SJSA1 (cell line): ENCODE measurements around the gene HDC. TPM values are rescaled to one million over a fixed set of nuclear protein-coding genes. Genes with fewer than 3 reads are reported as not detected.

ENCODE experiments used
- DNase-seq, 2 experiments: peaks; one replicate each; pipeline ENCODE4 v3.0.0-alpha.2; 2015 to 2020; ENCODE audit warnings: low spot score in 2 of 2, low read depth in 1 of 2
- H3K27ac ChIP-seq: fragments of 250-450 bp; sonication (Bioruptor Pico); 2 replicates; pipeline ENCODE4 v1.5.1; 2020; ENCODE audit warnings: mild to moderate bottlenecking, moderate library complexity
- H3K27me3 ChIP-seq: fragments of 250-450 bp; sonication (Bioruptor Pico); replicated peaks from 2 replicates; pipeline ENCODE4 v1.5.1; 2020; ENCODE audit warnings: mild to moderate bottlenecking, moderate library complexity
- H3K36me3 ChIP-seq: fragments of 250-450 bp; sonication (Bioruptor Pico); 2 replicates; pipeline ENCODE4 v1.5.1; 2020; ENCODE audit warnings: mild to moderate bottlenecking
- H3K4me1 ChIP-seq: fragments of 250-450 bp; sonication (Bioruptor Pico); replicated peaks from 2 replicates; pipeline ENCODE4 v1.6.1; 2021; ENCODE audit warnings: mild to moderate bottlenecking
- H3K4me3 ChIP-seq: fragments of 250-450 bp; sonication (Bioruptor Pico); 2 replicates; pipeline ENCODE4 v1.5.1; 2020; ENCODE audit warnings: mild to moderate bottlenecking
- H3K9me3 ChIP-seq: fragments of 250-450 bp; sonication (Bioruptor Pico); replicated peaks from 2 replicates; pipeline ENCODE4 v1.5.1; 2020; ENCODE audit warnings: mild to moderate bottlenecking
- total RNA-seq: library from RNA; depleted of rRNA; stranded (reverse); fragments of >200 nt; shearing (Covaris generic); gene quantifications from 2 replicates; pipeline ENCODE4 v1.2.3, GENCODE V29; 2014; rRNA removed

The HDC gene
- not detected in 2 replicates for total RNA-seq

DNA sequence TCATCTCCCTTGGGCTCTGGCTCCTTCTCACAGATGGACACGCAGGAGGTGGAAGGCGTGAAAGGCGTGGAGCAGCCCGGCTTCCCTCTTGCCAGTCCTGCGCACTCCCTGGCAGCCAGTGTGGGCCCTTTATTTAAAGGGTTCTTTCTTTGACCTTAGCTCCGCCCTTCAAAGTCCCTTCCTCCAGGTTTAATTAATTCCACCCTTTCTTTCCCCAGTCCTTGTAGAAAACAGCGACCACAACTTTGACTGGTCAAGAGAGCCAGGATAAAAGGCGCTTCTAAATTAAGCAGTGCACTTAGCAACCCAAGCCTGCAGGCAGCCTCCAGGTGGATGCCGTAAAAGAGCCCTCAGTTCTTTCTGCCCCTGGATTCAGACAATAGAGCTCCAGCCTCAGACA is at the start of gene HDC:
TSS of gene HDC (minus strand) at position 107 of the 400 bp plus-strand sequence. CDS start at position 4, 103 bp downstream.
- H3K9me3 ChIP-seq: no peaks in the 10 kb centered on the region
- peaks cover 6% of the 10 kb centered on the region; the same call in 1 of the 2 replicates for H3K27me3 ChIP-seq
- no peak for DNase-seq
- no peak within 1 kb of the TSS for H3K4me3 ChIP-seq
- H3K36me3 ChIP-seq: no peaks in the 10 kb centered on the region
- no peak within 1 kb of the TSS for H3K27ac ChIP-seq
- no peaks in the 10 kb centered on the region for H3K4me1 ChIP-seq

- H3K27ac ChIP-seq: no peak overlapping the region
- no peak overlapping the region for H3K4me3 ChIP-seq
- no peaks in the 10 kb centered on the region for H3K4me1 ChIP-seq
- peaks cover 8% of the 10 kb centered on the region; the same call in 1 of the 2 replicates for H3K36me3 ChIP-seq
- H3K27me3 ChIP-seq: no peaks in the 10 kb centered on the region
- H3K9me3 ChIP-seq: no peaks in the 10 kb centered on the region; the same call in 1 of the 2 replicates
- no peak for DNase-seq
Measured at GRCh38 chr15:50312636-50313035, 47.1 kb upstream of the HDC start.

DNA sequence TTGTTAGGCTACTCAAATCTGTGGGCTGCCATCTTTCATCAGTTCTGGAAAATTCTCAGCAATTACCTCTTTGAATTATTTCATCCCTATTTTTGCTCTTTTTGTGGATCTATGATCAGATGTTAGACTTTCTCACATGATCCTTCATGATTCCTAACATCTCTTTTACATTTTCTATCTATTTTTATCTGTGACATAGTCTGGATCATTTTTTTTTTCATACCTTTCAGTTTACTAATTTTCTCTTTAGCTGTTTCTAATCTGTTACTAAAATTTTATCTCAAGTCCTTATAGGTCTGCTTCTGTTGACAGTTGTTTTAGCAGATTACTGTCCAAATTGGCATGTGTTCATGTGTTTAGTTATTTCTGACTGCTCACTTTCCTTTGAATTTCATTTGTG is 42.3 kb upstream of the HDC start:
- H3K36me3 ChIP-seq: peaks cover 16% of the 10 kb centered on the region; the same call in 1 of the 2 replicates
- no peak for DNase-seq
- H3K27me3 ChIP-seq: no peaks in the 10 kb centered on the region
- no peak overlapping the region for H3K4me3 ChIP-seq
- no peaks in the 10 kb centered on the region for H3K4me1 ChIP-seq
- no peaks in the 10 kb centered on the region; the same call in 1 of the 2 replicates for H3K9me3 ChIP-seq
- H3K27ac ChIP-seq: no peak overlapping the region

DNA sequence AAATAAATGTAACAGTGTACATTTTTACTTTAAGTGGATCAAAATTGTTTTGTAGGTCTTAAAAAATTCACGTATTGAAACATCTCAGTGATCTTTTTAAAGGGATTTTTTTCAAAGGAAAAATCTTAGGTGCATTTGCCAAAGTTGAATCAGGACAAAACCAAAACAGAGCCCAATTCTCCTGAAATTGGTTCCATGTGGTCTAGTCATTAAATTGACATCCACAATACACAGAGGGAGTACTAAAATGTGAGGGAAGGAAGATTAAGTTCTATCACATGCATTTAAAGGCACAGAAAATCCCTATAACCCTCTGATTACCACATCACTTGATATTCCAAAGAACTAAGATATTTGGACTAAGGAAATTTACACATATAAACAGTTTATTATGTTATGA is 39.3 kb upstream of the HDC start:
- DNase-seq: no peak
- Histone ChIP-seq H3K9me3 (no peaks in the 10 kb centered on the region; the same call in 1 of the 2 replicates), H3K27me3 (no peaks in the 10 kb centered on the region), H3K36me3 (peaks cover 35% of the 10 kb centered on the region), H3K4me3 (no peak overlapping the region), H3K4me1 (no peaks in the 10 kb centered on the region), H3K27ac (no peak overlapping the region)

DNA sequence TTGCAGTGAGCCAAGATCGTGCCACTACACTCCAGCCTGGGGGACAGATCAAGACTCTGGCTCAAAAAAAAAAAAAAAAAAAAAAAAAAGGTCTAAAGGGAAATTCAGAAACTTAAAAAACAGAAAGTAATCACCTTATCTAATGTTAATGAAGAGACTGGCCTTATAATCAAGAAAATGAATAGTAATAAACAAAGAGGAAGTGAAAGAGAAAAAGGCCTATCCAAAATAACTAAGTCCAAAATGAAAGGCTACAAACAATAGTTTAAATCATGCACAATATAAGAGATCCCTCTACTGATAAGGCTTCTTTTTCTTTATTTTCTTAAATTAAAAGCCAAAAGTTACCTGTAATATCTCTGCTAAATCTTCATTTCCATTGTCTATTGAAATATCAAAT is 37.1 kb upstream of the HDC start:
- H3K4me1 ChIP-seq: no peaks in the 10 kb centered on the region
- H3K27ac ChIP-seq: no peak overlapping the region
- H3K9me3 ChIP-seq: no peaks in the 10 kb centered on the region
- no peak overlapping the region for H3K4me3 ChIP-seq
- no peaks in the 10 kb centered on the region for H3K27me3 ChIP-seq
- peaks cover 40% of the 10 kb centered on the region for H3K36me3 ChIP-seq
- DNase-seq: no peak

- Histone ChIP-seq H3K9me3 (no peaks in the 10 kb centered on the region), H3K27ac (no peak overlapping the region), H3K36me3 (peaks cover 52% of the 10 kb centered on the region), H3K4me1 (no peaks in the 10 kb centered on the region), H3K27me3 (no peaks in the 10 kb centered on the region), H3K4me3 (no peak overlapping the region)
- DNase-seq: no peak
Measured at GRCh38 chr15:50298340-50298739, 32.8 kb upstream of the HDC start.

DNA sequence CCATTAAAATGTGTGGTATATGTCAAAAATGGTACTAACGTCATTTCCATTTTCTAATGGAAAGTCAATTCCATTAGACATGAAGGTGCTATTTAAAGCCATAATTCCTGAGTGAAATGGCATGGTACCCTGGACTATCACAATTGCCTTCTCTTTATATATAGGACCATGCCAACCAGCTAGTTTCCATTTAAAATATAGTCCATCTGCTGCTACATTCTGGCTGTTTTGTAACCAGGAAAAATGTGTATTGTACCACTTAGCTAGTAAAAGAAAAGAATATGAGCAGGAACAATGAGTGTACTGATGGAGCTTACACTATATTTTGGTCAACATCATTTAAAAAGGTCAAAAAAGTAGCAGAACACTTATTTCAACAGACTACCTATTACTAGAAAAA is 30.4 kb upstream of the HDC start:
- peaks cover 44% of the 10 kb centered on the region for H3K36me3 ChIP-seq
- no peak for DNase-seq
- no peak overlapping the region for H3K4me3 ChIP-seq
- no peak overlapping the region for H3K27ac ChIP-seq
- H3K4me1 ChIP-seq: no peaks in the 10 kb centered on the region
- no peaks in the 10 kb centered on the region for H3K9me3 ChIP-seq
- no peaks in the 10 kb centered on the region for H3K27me3 ChIP-seq

DNA sequence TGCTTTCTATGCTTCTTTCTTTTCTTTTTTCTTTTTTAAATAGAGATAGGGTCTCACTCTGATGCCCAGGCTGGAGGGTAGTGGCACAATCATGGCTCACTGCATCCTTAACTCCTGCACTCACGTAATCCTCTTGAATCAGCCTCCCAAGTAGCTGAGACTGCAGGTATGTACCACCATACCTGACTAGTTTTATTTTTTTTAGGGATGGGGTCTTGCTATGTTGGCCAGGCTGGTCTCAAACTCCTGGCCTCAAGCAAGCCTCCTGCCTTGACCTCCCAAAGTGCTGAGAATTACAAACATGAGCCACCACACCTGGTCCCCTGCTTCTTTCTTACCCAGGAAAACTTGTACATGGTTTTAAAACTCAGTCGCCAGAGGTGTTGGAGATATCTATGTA is 24.2 kb upstream of the HDC start:
- Histone ChIP-seq H3K9me3 (no peaks in the 10 kb centered on the region), H3K4me3 (no peak overlapping the region), H3K4me1 (no peaks in the 10 kb centered on the region), H3K36me3 (peaks cover 39% of the 10 kb centered on the region), H3K27me3 (no peaks in the 10 kb centered on the region), H3K27ac (no peak overlapping the region)
- no peak for DNase-seq

DNA sequence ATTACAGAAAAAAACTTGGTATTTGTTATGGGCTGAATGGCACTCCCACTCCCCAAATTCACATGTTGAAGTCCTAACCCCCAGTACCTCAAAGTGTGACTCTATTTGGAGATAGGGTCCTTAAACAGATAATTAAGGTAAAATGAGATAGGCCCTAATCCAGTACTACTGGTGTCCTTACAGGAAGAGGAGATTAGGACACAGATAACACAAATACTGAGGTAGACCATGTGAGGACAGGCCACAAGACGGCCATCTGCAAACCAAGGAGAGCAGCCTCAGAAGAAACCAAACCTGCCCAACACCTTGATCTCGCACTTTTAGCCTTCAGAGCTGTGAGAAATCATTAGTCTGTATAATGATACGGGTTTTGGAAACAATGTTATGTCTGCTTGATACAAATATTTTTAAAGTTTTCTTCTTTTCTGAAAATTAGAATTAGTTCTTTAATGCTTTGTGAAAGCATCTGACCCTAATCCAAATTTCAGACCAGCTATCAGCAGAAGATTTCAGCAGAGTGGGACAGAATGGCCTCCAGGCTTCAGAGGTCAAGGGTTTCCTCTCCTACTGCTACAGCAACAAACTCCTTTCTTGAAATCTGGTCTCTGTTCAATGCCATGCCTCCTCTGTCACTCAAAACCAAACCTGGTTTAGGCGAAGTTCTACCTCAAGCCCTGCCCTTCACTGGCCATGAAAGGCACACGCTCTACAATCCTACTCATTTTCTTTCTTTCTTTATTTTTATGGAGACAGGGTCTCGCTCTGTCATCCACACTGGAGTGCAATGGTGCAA is 22.0 kb upstream of the HDC start:
- Histone ChIP-seq H3K36me3 (peaks cover 40% of the 10 kb centered on the region), H3K4me1 (no peaks in the 10 kb centered on the region), H3K4me3 (no peak overlapping the region), H3K27ac (no peak overlapping the region), H3K27me3 (no peaks in the 10 kb centered on the region), H3K9me3 (no peaks in the 10 kb centered on the region)
- no peak for DNase-seq

DNA sequence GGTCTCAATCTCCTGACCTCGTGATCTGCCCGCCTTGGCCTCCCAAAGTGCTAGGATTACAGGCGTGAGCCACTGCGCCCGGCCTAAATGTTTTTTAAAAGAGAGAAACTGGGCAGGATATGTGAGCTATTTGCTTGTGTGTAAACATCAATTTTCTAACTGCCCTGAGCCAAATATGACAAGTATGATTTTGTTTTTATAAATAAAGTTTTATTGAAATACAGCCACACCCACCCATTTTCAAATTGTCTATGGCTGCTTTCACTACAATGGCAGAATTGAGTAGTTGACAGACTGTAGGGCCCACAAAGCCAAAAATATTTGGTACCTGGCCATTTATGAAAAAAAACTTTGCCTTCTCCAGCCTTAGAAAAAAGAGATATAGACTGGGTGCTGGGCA is 15.9 kb upstream of the HDC start:
- no peaks in the 10 kb centered on the region for H3K9me3 ChIP-seq
- H3K36me3 ChIP-seq: peaks cover 13% of the 10 kb centered on the region
- H3K4me1 ChIP-seq: no peaks in the 10 kb centered on the region
- no peak overlapping the region for H3K27ac ChIP-seq
- H3K4me3 ChIP-seq: no peak overlapping the region
- H3K27me3 ChIP-seq: no peaks in the 10 kb centered on the region
- no peak for DNase-seq

DNA sequence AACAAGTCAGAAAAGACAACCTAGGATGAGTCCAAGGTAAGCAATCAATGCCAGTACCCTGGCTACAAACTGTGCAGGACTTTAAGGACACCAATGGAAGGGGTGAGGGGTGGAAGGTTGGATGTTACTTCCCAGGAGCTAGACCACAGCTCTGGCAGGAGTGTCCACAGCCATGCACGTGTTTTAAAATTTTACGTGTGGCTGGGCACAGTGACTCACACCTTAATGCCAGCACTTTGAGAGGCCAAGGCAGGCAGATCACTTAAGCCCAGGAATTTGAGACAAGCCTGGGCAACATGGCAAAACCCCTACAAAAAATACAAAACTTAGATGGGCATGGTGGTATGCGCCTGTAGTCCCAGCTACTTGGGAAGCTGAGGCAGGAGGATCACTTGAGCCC is 14.7 kb upstream of the HDC start:
- Histone ChIP-seq H3K4me1 (no peaks in the 10 kb centered on the region), H3K4me3 (no peak overlapping the region), H3K36me3 (peaks cover 5% of the 10 kb centered on the region), H3K9me3 (no peaks in the 10 kb centered on the region), H3K27me3 (no peaks in the 10 kb centered on the region), H3K27ac (no peak overlapping the region)
- no peak for DNase-seq

- no peaks in the 10 kb centered on the region for H3K36me3 ChIP-seq
- H3K9me3 ChIP-seq: no peaks in the 10 kb centered on the region
- H3K27me3 ChIP-seq: no peaks in the 10 kb centered on the region
- no peaks in the 10 kb centered on the region for H3K4me1 ChIP-seq
- H3K27ac ChIP-seq: no peak overlapping the region
- no peak overlapping the region for H3K4me3 ChIP-seq
- no peak for DNase-seq
Measured at GRCh38 chr15:50278496-50278895, 13.0 kb upstream of the HDC start.

GRCh38 chr15:50277370-50277769 is 11.8 kb upstream of the HDC start:
- Histone ChIP-seq H3K9me3 (no peaks in the 10 kb centered on the region), H3K36me3 (no peaks in the 10 kb centered on the region), H3K27me3 (no peaks in the 10 kb centered on the region), H3K4me3 (no peak overlapping the region), H3K4me1 (no peaks in the 10 kb centered on the region), H3K27ac (no peak overlapping the region)
- DNase-seq: no peak

GRCh38 chr15:50275908-50276307 is 10.4 kb upstream of the HDC start:
- no peaks in the 10 kb centered on the region for H3K4me1 ChIP-seq
- no peak for DNase-seq
- no peak overlapping the region for H3K4me3 ChIP-seq

GRCh38 chr15:50275091-50275490 is 9.6 kb upstream of the HDC start:
- Histone ChIP-seq H3K4me1 (no peaks in the 10 kb centered on the region), H3K36me3 (no peaks in the 10 kb centered on the region), H3K27ac (no peak overlapping the region), H3K9me3 (no peaks in the 10 kb centered on the region), H3K27me3 (no peaks in the 10 kb centered on the region), H3K4me3 (no peak overlapping the region)
- DNase-seq: no peak

More at GRCh38 chr15:50275908-50276307, 10.4 kb upstream of the HDC start:
- Histone ChIP-seq H3K27ac (no peak overlapping the region), H3K27me3 (no peaks in the 10 kb centered on the region), H3K36me3 (no peaks in the 10 kb centered on the region), H3K9me3 (no peaks in the 10 kb centered on the region)
